ENCODE results near the gene SIDT1.

- TF ChIP-seq POLR2A (IDR thresholded peaks at IDR 0.05), result no peak
- TF ChIP-seq CTCF (IDR thresholded peaks at IDR 0.05), result no peak
Observed at GRCh38 chr3:113617726-113618125, 85.4 kb downstream of the SIDT1 start.

Measured in heart left ventricle (tissue), 13 donors.